ENCODE data around the gene CPPED1. TPM values are rescaled to one million over a fixed set of nuclear protein-coding genes. Genes with fewer than 3 reads are reported as not detected.

CPPED1 gene
- total and polyA plus RNA-seq, 10 of the 15 experiments (the other 5 are each of a cell fraction or from before 2014, with no cell fraction given): 7.1 to 39.0 (median 16.0) TPM

- no peak for TF ChIP-seq IRF3 (IDR thresholded peaks at IDR 0.05)
- no peak for TF ChIP-seq NFXL1 (IDR thresholded peaks at IDR 0.05; ENCODE audit: borderline replicate concordance)
- TF ChIP-seq RCOR1 (conservative IDR thresholded peaks at IDR 0.05; ENCODE audit: low read depth, low read length): 0 out of 2 replicates have a peak, but pooled peaks have one; percentile 16
- no peak for TF ChIP-seq TAF1 (IDR thresholded peaks at IDR 0.05; ENCODE audit: borderline replicate concordance, low read depth, low read length)
- no peak for TF ChIP-seq RFX5 (IDR thresholded peaks at IDR 0.05; ENCODE audit: low read depth, low read length)
- TF ChIP-seq RELB (IDR thresholded peaks at IDR 0.05; ENCODE audit: low read depth): no peak; the same call in 1 of the 2 replicates
- 0 out of 2 replicates have a peak, but pooled peaks have one; percentile 4 for TF ChIP-seq STAT3 (IDR thresholded peaks at IDR 0.05; ENCODE audit: low read depth, low read length)
- TF ChIP-seq EZH2 (IDR thresholded peaks at IDR 0.05; ENCODE audit: borderline replicate concordance, control insufficient read depth, low read depth, low read length): no peak
- no peak for TF ChIP-seq YBX1 (IDR thresholded peaks at IDR 0.05)
- no peak for TF ChIP-seq POLR2AphosphoS2 (IDR thresholded peaks at IDR 0.05; ENCODE audit: low read depth, low read length)
- no peak for TF ChIP-seq DPF2 (IDR thresholded peaks at IDR 0.05)
- TF ChIP-seq POLR2A (IDR thresholded peaks at IDR 0.05; ENCODE audit: low read depth, low read length): no peak
Observed at GRCh38 chr16:12802048-12802447, 1.6 kb downstream of the CPPED1 start (continued).
